DOHH2 (cell line): Measurements from ENCODE around the gene CDKL4.

ENCODE experiments used
- H3F3A ChIP-seq: fragments of 200-600 bp; sonication (generic), shearing (Covaris generic); 2 replicates; pipeline ENCODE4 v1.6.0; 2016; ENCODE audit warnings: antibody characterized with exemption, mild to moderate bottlenecking; ENCODE audit not compliant: control insufficient read depth, insufficient read depth
- H3K27ac ChIP-seq: fragments of 200-600 bp; sonication (generic); 2 replicates; pipeline ENCODE4 v1.5.1; 2014; ENCODE audit warnings: low read depth, mild to moderate bottlenecking, low read length, moderate library complexity
- H3K27me3 ChIP-seq: fragments of 200-600 bp; sonication (generic); 2 replicates; pipeline ENCODE4 v1.6.1; 2014; ENCODE audit warnings: mild to moderate bottlenecking, low read length, mixed read lengths; ENCODE audit not compliant: control insufficient read depth
- H3K36me3 ChIP-seq: fragments of 200-600 bp; sonication (generic); 2 replicates; pipeline ENCODE4 v1.6.1; 2014; ENCODE audit warnings: mild to moderate bottlenecking, low read length, moderate library complexity, mixed read lengths; ENCODE audit not compliant: control insufficient read depth
- H3K4me1 ChIP-seq: fragments of 200-600 bp; sonication (generic); 2 replicates; pipeline ENCODE4 v1.6.1; 2014; ENCODE audit warnings: mild to moderate bottlenecking, low read length, mixed read lengths; ENCODE audit not compliant: control insufficient read depth
- H3K4me2 ChIP-seq: fragments of 200-600 bp; sonication (generic); 2 replicates; pipeline ENCODE4 v1.6.0; 2014; ENCODE audit warnings: mild to moderate bottlenecking, low read length, moderate library complexity
- H3K4me3 ChIP-seq: fragments of 200-600 bp; sonication (generic); 2 replicates; pipeline ENCODE4 v1.5.1; 2014; ENCODE audit warnings: mild to moderate bottlenecking, low read length, mixed read lengths
- H3K79me2 ChIP-seq: fragments of 200-600 bp; sonication (generic); 2 replicates; pipeline ENCODE4 v1.6.1; 2014; ENCODE audit warnings: mild to moderate bottlenecking, low read length, mixed read lengths; ENCODE audit not compliant: control insufficient read depth
- H3K9me2 ChIP-seq: fragments of 200-600 bp; sonication (generic); replicated peaks from 2 replicates; pipeline ENCODE4 v1.6.1; 2014; ENCODE audit warnings: mild to moderate bottlenecking, low read length, mixed read lengths; ENCODE audit not compliant: control insufficient read depth
- H3K9me3 ChIP-seq: fragments of 200-600 bp; sonication (generic); 2 replicates; pipeline ENCODE4 v1.6.1; 2014; ENCODE audit warnings: antibody characterized with exemption, low read length, mixed read lengths; ENCODE audit not compliant: control insufficient read depth, insufficient read depth
- H4K20me1 ChIP-seq: fragments of 200-600 bp; sonication (generic); 2 replicates; pipeline ENCODE4 v1.6.0; 2014; ENCODE audit warnings: low read depth, mild to moderate bottlenecking, antibody characterized with exemption, low read length, moderate library complexity; ENCODE audit not compliant: control insufficient read depth, insufficient read depth
- EZH2phosphoT487 ChIP-seq: fragments of 200-600 bp; sonication (generic); IDR thresholded peaks from 2 replicates; pipeline ENCODE4 v1.6.1; 2017; ENCODE audit warnings: borderline replicate concordance, mild to moderate bottlenecking, antibody characterized with exemption, low read length, moderate library complexity, mixed read lengths
- TF ChIP-seq, protein P1 (sequence below): fragments of 200-600 bp; sonication (generic); IDR thresholded peaks from one replicate; pipeline ENCODE4 v1.5.1; 2014; ENCODE audit warnings: antibody characterized with exemption, mild to moderate bottlenecking, low read depth, low read length; ENCODE audit not compliant: poor library complexity, severe bottlenecking

CDKL4 gene

DNA sequence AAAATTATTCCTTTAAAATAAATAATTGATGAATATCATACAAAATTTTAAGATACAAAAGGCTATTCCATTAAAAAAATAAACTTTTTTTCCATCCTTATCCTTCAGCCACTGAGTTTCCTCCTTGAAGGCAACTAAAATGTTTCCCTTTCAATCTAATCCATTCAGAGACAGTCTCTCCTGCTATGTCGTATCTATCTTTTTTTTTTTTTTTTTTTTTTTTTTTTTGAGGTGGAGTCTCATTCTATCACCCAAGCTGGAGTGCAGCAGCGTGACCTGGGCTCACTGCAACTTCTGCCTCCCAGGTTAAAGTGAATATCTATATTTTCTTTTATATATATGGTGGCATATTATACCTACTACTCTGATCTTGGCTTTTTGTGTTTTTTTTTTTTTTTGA, 91.3 kb downstream of the CDKL4 start:
- TF ChIP-seq EZH2phosphoT487: no peak
- TF ChIP-seq, protein P1, sequence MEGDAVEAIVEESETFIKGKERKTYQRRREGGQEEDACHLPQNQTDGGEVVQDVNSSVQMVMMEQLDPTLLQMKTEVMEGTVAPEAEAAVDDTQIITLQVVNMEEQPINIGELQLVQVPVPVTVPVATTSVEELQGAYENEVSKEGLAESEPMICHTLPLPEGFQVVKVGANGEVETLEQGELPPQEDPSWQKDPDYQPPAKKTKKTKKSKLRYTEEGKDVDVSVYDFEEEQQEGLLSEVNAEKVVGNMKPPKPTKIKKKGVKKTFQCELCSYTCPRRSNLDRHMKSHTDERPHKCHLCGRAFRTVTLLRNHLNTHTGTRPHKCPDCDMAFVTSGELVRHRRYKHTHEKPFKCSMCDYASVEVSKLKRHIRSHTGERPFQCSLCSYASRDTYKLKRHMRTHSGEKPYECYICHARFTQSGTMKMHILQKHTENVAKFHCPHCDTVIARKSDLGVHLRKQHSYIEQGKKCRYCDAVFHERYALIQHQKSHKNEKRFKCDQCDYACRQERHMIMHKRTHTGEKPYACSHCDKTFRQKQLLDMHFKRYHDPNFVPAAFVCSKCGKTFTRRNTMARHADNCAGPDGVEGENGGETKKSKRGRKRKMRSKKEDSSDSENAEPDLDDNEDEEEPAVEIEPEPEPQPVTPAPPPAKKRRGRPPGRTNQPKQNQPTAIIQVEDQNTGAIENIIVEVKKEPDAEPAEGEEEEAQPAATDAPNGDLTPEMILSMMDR: no peak
- Histone ChIP-seq H3K27me3 (no peaks in the 10 kb centered on the region), H3K9me3 (no peaks in the 10 kb centered on the region), H3K79me2 (no peaks in the 10 kb centered on the region), H3K4me2 (no peak overlapping the region), H3K9me2 (no peaks in the 10 kb centered on the region), H3K4me3 (no peak overlapping the region), H4K20me1 (no peaks in the 10 kb centered on the region), H3K27ac (no peak overlapping the region), H3K36me3 (no peaks in the 10 kb centered on the region), H3F3A (no peaks in the 10 kb centered on the region), H3K4me1 (peaks cover 13% of the 10 kb centered on the region)

DNA sequence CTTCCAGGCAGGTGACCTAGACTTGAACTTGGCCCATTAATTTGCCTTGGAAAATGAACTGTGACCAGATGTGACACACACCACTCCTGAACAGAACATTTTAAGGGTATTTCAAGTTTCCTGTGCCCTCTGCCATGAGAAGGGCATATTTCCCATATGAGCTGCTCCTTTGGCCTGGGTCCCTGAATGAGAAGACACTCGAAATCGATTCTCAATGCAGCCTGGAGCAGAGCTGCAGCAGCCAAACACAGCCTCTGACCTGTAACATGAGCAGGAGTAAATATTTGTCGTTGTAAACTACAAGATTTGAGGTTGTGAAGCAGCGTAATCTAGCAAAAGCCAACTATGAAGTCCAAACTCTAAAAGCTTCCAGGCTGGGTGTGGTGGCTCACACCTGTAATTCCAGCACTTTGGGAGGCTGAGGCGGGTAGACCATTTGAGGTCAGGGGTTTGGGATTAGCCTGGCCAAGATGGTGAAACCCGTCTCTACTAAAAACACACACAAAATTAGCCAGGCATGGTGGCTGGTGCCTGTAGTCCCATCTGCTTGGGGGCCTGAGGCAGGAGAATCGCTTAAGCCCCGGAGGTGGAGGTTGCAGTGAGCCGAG, 92.8 kb downstream of the CDKL4 start:
- Histone ChIP-seq H3K9me3 (no peaks in the 10 kb centered on the region), H3F3A (no peaks in the 10 kb centered on the region), H3K4me1 (peaks cover 13% of the 10 kb centered on the region), H3K27ac (no peak overlapping the region), H3K4me3 (no peak overlapping the region), H4K20me1 (no peaks in the 10 kb centered on the region), H3K27me3 (no peaks in the 10 kb centered on the region), H3K79me2 (no peaks in the 10 kb centered on the region), H3K36me3 (no peaks in the 10 kb centered on the region), H3K9me2 (no peaks in the 10 kb centered on the region), H3K4me2 (no peak overlapping the region)
- TF ChIP-seq, protein P1: no peak
- TF ChIP-seq EZH2phosphoT487: no peak

GRCh38 chr2:39150102-39150562, 93.6 kb downstream of the CDKL4 start:
- H3K9me2 ChIP-seq: no peaks in the 10 kb centered on the region
- no peaks in the 10 kb centered on the region for H3K27me3 ChIP-seq
- H3K36me3 ChIP-seq: no peaks in the 10 kb centered on the region
- H3K9me3 ChIP-seq: no peaks in the 10 kb centered on the region
- no peak overlapping the region for H3K4me2 ChIP-seq
- peaks cover 13% of the 10 kb centered on the region for H3K4me1 ChIP-seq
- no peaks in the 10 kb centered on the region for H3K79me2 ChIP-seq
- H3F3A ChIP-seq: no peaks in the 10 kb centered on the region
- no peaks in the 10 kb centered on the region for H4K20me1 ChIP-seq
- H3K27ac ChIP-seq: no peak overlapping the region
- no peak overlapping the region for H3K4me3 ChIP-seq
- no peak for TF ChIP-seq EZH2phosphoT487
- TF ChIP-seq, protein P1: no peak
